Caco-2 (cell line): ENCODE results near the gene AUH. TPM values are rescaled to one million over a fixed set of nuclear protein-coding genes. Genes with fewer than 3 reads are reported as not detected.

Experiments used
- BruUV-seq: library from RNA; stranded (reverse); fragments of 400-500 nt; replicated peaks from 2 replicates; lab custom pipeline; 2021; lab: Mats Ljungman, UMichigan
- CTCF ChIA-PET: fragments of 300-600 bp; sonication (Branson Sonifier 250); formaldehyde crosslinking; loops from one replicate; lab custom pipeline; 2022; ENCODE audit warnings: antibody characterized with exemption; lab: Charles Lee
- POLR2A ChIA-PET: fragments of 300-600 bp; sonication (Branson Sonifier 250); formaldehyde crosslinking; loops from one replicate; lab custom pipeline; 2022; ENCODE audit warnings: antibody characterized with exemption; lab: Charles Lee
- DNase-seq, 2 experiments: peaks; one replicate each; pipeline versions ENCODE4 v3.0.0 to v3.0.0-alpha.2; 2020 to 2022
- H3K27me3 ChIP-seq: replicated peaks from 2 replicates; pipeline ENCODE4 v1.6.0; 2011; ENCODE audit warnings: low read length; ENCODE audit not compliant: control insufficient read depth, insufficient read depth
- H3K36me3 ChIP-seq: 2 replicates; pipeline ENCODE4 v1.5.1; 2011; ENCODE audit warnings: low read length; ENCODE audit not compliant: control insufficient read depth, insufficient read depth
- H3K4me1 ChIP-seq: fragments of 250-450 bp; sonication (Bioruptor Pico); 2 replicates; pipeline ENCODE4 v1.5.1; 2020; ENCODE audit warnings: mild to moderate bottlenecking
- H3K4me3 ChIP-seq: 2 replicates; pipeline ENCODE4 v1.5.1; 2011; ENCODE audit warnings: low read depth, mild to moderate bottlenecking, control low read depth, low read length
- H3K9me3 ChIP-seq: fragments of 250-450 bp; sonication (Bioruptor Pico); 2 replicates; pipeline ENCODE4 v1.5.1; 2020; ENCODE audit warnings: mild to moderate bottlenecking, moderate library complexity
- H3K27ac Mint-ChIP-seq: one replicate; pipeline ENCODE4 v1.8.0; 2022; ENCODE audit warnings: mixed read lengths; ENCODE audit not compliant: unreplicated experiment
- H3K27me3 Mint-ChIP-seq: one replicate; pipeline ENCODE4 v1.8.0; 2022; ENCODE audit warnings: mixed read lengths; ENCODE audit not compliant: insufficient read depth, unreplicated experiment
- H3K36me3 Mint-ChIP-seq: one replicate; pipeline ENCODE4 v1.8.0; 2022; ENCODE audit warnings: mild to moderate bottlenecking, mixed read lengths; ENCODE audit not compliant: insufficient read depth, unreplicated experiment
- H3K4me1 Mint-ChIP-seq: one replicate; pipeline ENCODE4 v1.8.0; 2022; ENCODE audit warnings: low read depth, mixed read lengths; ENCODE audit not compliant: unreplicated experiment
- H3K4me3 Mint-ChIP-seq: one replicate; pipeline ENCODE4 v1.8.0; 2022; ENCODE audit warnings: mild to moderate bottlenecking, moderate library complexity, mixed read lengths; ENCODE audit not compliant: unreplicated experiment
- H3K9me3 Mint-ChIP-seq: one replicate; pipeline ENCODE4 v1.8.0; 2022; ENCODE audit warnings: mixed read lengths; ENCODE audit not compliant: unreplicated experiment
- CTCF ChIP-seq, 2 experiments: fragments of 200-600 bp in 1 of 2; IDR thresholded peaks; 1 replicate in 1 of 2; 2 replicates in 1 of 2; pipeline versions ENCODE4 v1.5.1 to v1.8.0; 2011 to 2022; ENCODE audit warnings: antibody characterized with exemption in 1 of 2, control low read depth in 1 of 2, inconsistent platforms in 1 of 2, low read depth in 1 of 2, low read length in 1 of 2, mild to moderate bottlenecking in 1 of 2, moderate library complexity in 1 of 2; ENCODE audit not compliant: insufficient read depth in 1 of 2, severe bottlenecking in 1 of 2, unreplicated experiment in 1 of 2
- intact Hi-C: fragments of 100-400 bp; cut with micrococcal nuclease; formaldehyde crosslinking; loops from one replicate; pipeline ENCODE4 v1.10.0; 2022; ENCODE audit not compliant: unreplicated experiment
- total RNA-seq: library from RNA; stranded (reverse); gene quantifications from 2 replicates; pipeline ENCODE4 v1.2.3, GENCODE V29; 2022

AUH gene
- total RNA-seq, 1 experiment from 2014 or later: 10.3 TPM

GRCh38 chr9:91172329-91172728 is 189.4 kb downstream of the AUH start:
- no peak for TF ChIP-seq CTCF (IDR thresholded peaks at IDR 0.05; ENCODE audit: insufficient read depth in 1 of 2, low read depth in 1 of 2, low read length in 1 of 2, severe bottlenecking in 1 of 2, unreplicated experiment in 1 of 2)
- Mint-ChIP-seq H3K9me3 (no peaks in the 10 kb centered on the region), H3K27me3 (no peaks in the 10 kb centered on the region), H3K27ac (no peak overlapping the region), H3K36me3 (no peaks in the 10 kb centered on the region), H3K4me1 (no peaks in the 10 kb centered on the region), H3K4me3 (no peak overlapping the region)
- Histone ChIP-seq H3K4me3 (no peak overlapping the region), H3K9me3 (no peaks in the 10 kb centered on the region; the same call in 1 of the 2 replicates), H3K4me1 (no peaks in the 10 kb centered on the region), H3K27me3 (no peaks in the 10 kb centered on the region), H3K36me3 (no peaks in the 10 kb centered on the region)
- BruUV-seq: no TSS peak
- ChIA-PET POLR2A (no interaction called here), CTCF (no interaction called here)
- intact Hi-C loops: no loop called here
- no peak for DNase-seq

- TF ChIP-seq CTCF (IDR thresholded peaks at IDR 0.05; ENCODE audit: insufficient read depth in 1 of 2, low read depth in 1 of 2, low read length in 1 of 2, severe bottlenecking in 1 of 2, unreplicated experiment in 1 of 2): no peak
- H3K9me3 Mint-ChIP-seq: no peaks in the 10 kb centered on the region
- H3K36me3 Mint-ChIP-seq: no peaks in the 10 kb centered on the region
- intact Hi-C loops: no loop called here
- H3K27me3 ChIP-seq: no peaks in the 10 kb centered on the region
- no peaks in the 10 kb centered on the region; the same call in 1 of the 2 replicates for H3K9me3 ChIP-seq
- H3K27me3 Mint-ChIP-seq: no peaks in the 10 kb centered on the region
- no TSS peak for BruUV-seq
- H3K4me3 ChIP-seq: no peak overlapping the region
- DNase-seq: no peak
- H3K4me1 Mint-ChIP-seq: no peaks in the 10 kb centered on the region
- no peak overlapping the region for H3K4me3 Mint-ChIP-seq
- ChIA-PET POLR2A (no interaction called here), CTCF (no interaction called here)
- no peaks in the 10 kb centered on the region for H3K36me3 ChIP-seq
- H3K27ac Mint-ChIP-seq: no peak overlapping the region
- H3K4me1 ChIP-seq: no peaks in the 10 kb centered on the region
These were observed 190.8 kb downstream of the AUH start for GRCh38 chr9:91170951-91171350.

GRCh38 chr9:91166796-91167366 is 194.8 kb downstream of the AUH start:
- ChIA-PET CTCF (no interaction called here), POLR2A (no interaction called here)
- H3K4me1 ChIP-seq: peaks cover 10% of the 10 kb centered on the region
- H3K9me3 ChIP-seq: no peaks in the 10 kb centered on the region; the same call in 1 of the 2 replicates
- H3K27ac Mint-ChIP-seq: no peak overlapping the region
- intact Hi-C loops: no loop called here
- H3K4me1 Mint-ChIP-seq: peaks cover 14% of the 10 kb centered on the region
- H3K36me3 Mint-ChIP-seq: no peaks in the 10 kb centered on the region
- H3K27me3 Mint-ChIP-seq: no peaks in the 10 kb centered on the region
- H3K9me3 Mint-ChIP-seq: no peaks in the 10 kb centered on the region
- H3K27me3 ChIP-seq: no peaks in the 10 kb centered on the region
- BruUV-seq: no TSS peak
- TF ChIP-seq CTCF (IDR thresholded peaks at IDR 0.05; ENCODE audit: insufficient read depth in 1 of 2, low read depth in 1 of 2, low read length in 1 of 2, severe bottlenecking in 1 of 2, unreplicated experiment in 1 of 2): no peak
- H3K36me3 ChIP-seq: no peaks in the 10 kb centered on the region
- H3K4me3 Mint-ChIP-seq: no peak overlapping the region
- DNase-seq: no peak
- no peak overlapping the region for H3K4me3 ChIP-seq
